Endothelial cell of umbilical vein (primary cell): ENCODE data around the gene TMEM35A. TPM values are rescaled to one million over a fixed set of nuclear protein-coding genes. Genes with fewer than 3 reads are reported as not detected.

ENCODE experiments used
- BruUV-seq: library from RNA; stranded (reverse); fragments of 400-500 nt; replicated peaks from 2 replicates; lab custom pipeline; 2021; lab: Mats Ljungman, UMichigan
- CTCF ChIA-PET: fragments of 300-600, 350-600 bp; sonication (Branson Sonifier 250); formaldehyde crosslinking; loops from one replicate; lab custom pipeline; 2021; ENCODE audit warnings: antibody characterized with exemption, inconsistent platforms; lab: Charles Lee
- POLR2A ChIA-PET: fragments of 300-600, 350-600 bp; sonication (Branson Sonifier 250); formaldehyde crosslinking; loops from one replicate; lab custom pipeline; 2021; ENCODE audit warnings: antibody characterized with exemption, inconsistent platforms; lab: Charles Lee
- DNase-seq: peaks from one replicate; pipeline ENCODE4 v3.0.0-alpha.2; 2011; ENCODE audit warnings: low read depth, low spot score
- FAIRE-seq: peaks from 2 replicates; lab custom pipeline; 2011; peaks lifted over from hg19 to GRCh38; lab: Jason Lieb, UNC
- H2AFZ ChIP-seq: 2 replicates; pipeline ENCODE4 v1.6.0; 2012; ENCODE audit warnings: low read depth, low read length, control low read depth, inconsistent platforms
- H3K27ac ChIP-seq: 2 replicates; pipeline ENCODE4 v1.5.1; 2011; ENCODE audit warnings: low read depth, mild to moderate bottlenecking, control low read depth, low read length, moderate library complexity; ENCODE audit not compliant: insufficient read depth
- H3K27me3 ChIP-seq, 2 experiments: 2 replicates each; pipeline versions ENCODE4 v1.6.0 to v1.6.1; 2011; ENCODE audit warnings: low read length in 2 of 2, mixed read lengths in 1 of 2; ENCODE audit not compliant: control insufficient read depth in 2 of 2, insufficient read depth in 2 of 2
- H3K36me3 ChIP-seq, 2 experiments: 2 replicates in 1 of 2; 3 replicates in 1 of 2; pipeline ENCODE4 v1.5.1; 2011; ENCODE audit warnings: low read length in 2 of 2, mild to moderate bottlenecking in 1 of 2, moderate library complexity in 1 of 2; ENCODE audit not compliant: control insufficient read depth in 2 of 2, insufficient read depth in 2 of 2; ENCODE audit errors: extremely low read depth in 1 of 2
- H3K4me1 ChIP-seq: 3 replicates; pipeline ENCODE4 v1.5.1; 2011; ENCODE audit warnings: mild to moderate bottlenecking, low read length; ENCODE audit not compliant: control insufficient read depth, insufficient read depth; ENCODE audit errors: extremely low read depth
- H3K4me2 ChIP-seq: 2 replicates; pipeline ENCODE4 v1.6.1; 2011; ENCODE audit warnings: low read length, control low read depth, mixed read lengths; ENCODE audit not compliant: insufficient read depth
- H3K4me3 ChIP-seq, 3 experiments: fragments of 200-600 bp in 1 of 3; sonication (generic), shearing (Covaris generic) in 1 of 3; replicated peaks in 1 of 3; 2 replicates each; pipeline ENCODE4 v1.5.1; 2011 to 2016; ENCODE audit warnings: control low read depth in 3 of 3, low read length in 3 of 3, mild to moderate bottlenecking in 2 of 3, inconsistent platforms in 1 of 3, low read depth in 1 of 3, moderate library complexity in 1 of 3; ENCODE audit not compliant: insufficient read depth in 1 of 3
- H3K79me2 ChIP-seq: 2 replicates; pipeline ENCODE4 v1.6.0; 2012; ENCODE audit warnings: low read length, inconsistent platforms; ENCODE audit not compliant: control insufficient read depth, insufficient read depth
- H3K9ac ChIP-seq: replicated peaks from 2 replicates; pipeline ENCODE3; 2011; ENCODE audit warnings: low read length, control low read depth; ENCODE audit not compliant: insufficient read depth; ENCODE audit errors: extremely low read depth
- H3K9me1 ChIP-seq: replicated peaks from 3 replicates; pipeline ENCODE4 v1.6.0; 2011; ENCODE audit warnings: mild to moderate bottlenecking, low read length; ENCODE audit not compliant: control insufficient read depth, insufficient read depth; ENCODE audit errors: extremely low read depth
- H3K9me3 ChIP-seq: replicated peaks from 2 replicates; pipeline ENCODE4 v1.5.1; 2012; ENCODE audit warnings: low read length, inconsistent platforms; ENCODE audit not compliant: control insufficient read depth, insufficient read depth
- H4K20me1 ChIP-seq: replicated peaks from 2 replicates; pipeline ENCODE3; 2011; ENCODE audit warnings: mild to moderate bottlenecking, low read length; ENCODE audit not compliant: control insufficient read depth, insufficient read depth; ENCODE audit errors: extremely low read depth
- EZH2 ChIP-seq: IDR thresholded peaks from 2 replicates; pipeline ENCODE4 v1.6.1; 2012; ENCODE audit warnings: borderline replicate concordance, low read depth, mild to moderate bottlenecking, moderate library complexity, low read length, inconsistent platforms; ENCODE audit not compliant: severe bottlenecking
- FOS ChIP-seq: IDR thresholded peaks from 2 replicates; pipeline ENCODE4 v1.6.1; 2011; ENCODE audit warnings: mild to moderate bottlenecking, low read length, moderate library complexity, borderline replicate concordance; ENCODE audit not compliant: insufficient read depth
- GATA2 ChIP-seq: IDR thresholded peaks from 2 replicates; pipeline ENCODE4 v1.7.0; 2011; ENCODE audit warnings: low read depth, mild to moderate bottlenecking, moderate library complexity, mixed read lengths, low read length; ENCODE audit not compliant: insufficient read length, insufficient read depth
- JUN ChIP-seq: IDR thresholded peaks from 2 replicates; pipeline ENCODE4 v1.6.1; 2011; ENCODE audit warnings: borderline replicate concordance, low read depth; ENCODE audit not compliant: insufficient read length, insufficient read depth
- MYC ChIP-seq: IDR thresholded peaks from one replicate; pipeline ENCODE4 v1.6.1; 2011; ENCODE audit warnings: mild to moderate bottlenecking, low read depth, low read length
- POLR2A ChIP-seq: IDR thresholded peaks from 2 replicates; pipeline ENCODE4 v1.6.1; 2012; ENCODE audit warnings: low read depth, mild to moderate bottlenecking, control low read depth, low read length
- POLR2AphosphoS5 ChIP-seq: IDR thresholded peaks from 2 replicates; pipeline ENCODE4 v1.6.1; 2012; ENCODE audit warnings: low read depth, mild to moderate bottlenecking, control low read depth, low read length, moderate library complexity; ENCODE audit not compliant: insufficient read depth
- dilution Hi-C: fragments of 300-500 bp; cut with MboI; formaldehyde crosslinking; loops from one replicate; pipeline ENCODE4 v1.15.0; 2019; ENCODE audit warnings: low sequenced_read_pairs; ENCODE audit not compliant: extremely low pct_ligation_motif_present
- intact Hi-C: fragments of 100-400 bp; cut with micrococcal nuclease; formaldehyde crosslinking; loops from one replicate; pipeline ENCODE4 v1.10.0; 2022
- polyA plus RNA-seq, 4 experiments: library from polyadenylated mRNA; depleted of rRNA in 3 of 4; stranded (reverse) in 3 of 4; unstranded in 1 of 4; fragments of >200 nt; gene quantifications; 2 replicates each; pipeline versions ENCODE4 v1.2.1 to v1.2.3, GENCODE V29; 2011 to 2012; ENCODE audit warnings: missing spikeins in 1 of 4
- total RNA-seq: library from RNA; stranded (reverse); gene quantifications from 2 replicates; pipeline ENCODE4 v1.2.3, GENCODE V29; 2021
- TF ChIP-seq, protein P1 (sequence below): IDR thresholded peaks from 2 replicates; pipeline ENCODE4 v1.6.1; 2011; ENCODE audit not compliant: insufficient read depth, insufficient read length
- TF ChIP-seq, protein P2 (sequence below), 2 donors: IDR thresholded peaks; 1 replicate in 1 of 2; 2 replicates in 1 of 2; pipeline ENCODE4 v1.5.1; 2011; ENCODE audit warnings: low read length in 2 of 2, mild to moderate bottlenecking in 2 of 2, moderate library complexity in 2 of 2, control low read depth in 1 of 2, inconsistent platforms in 1 of 2, low read depth in 1 of 2; ENCODE audit not compliant: insufficient read depth in 1 of 2; ENCODE audit errors: extremely low read depth in 1 of 2

Gene TMEM35A
- total and polyA plus RNA-seq, 2 donors (not counting 3 experiments of a cell fraction or from before 2014, with no cell fraction given): 6.5 to 11.0 TPM

DNA sequence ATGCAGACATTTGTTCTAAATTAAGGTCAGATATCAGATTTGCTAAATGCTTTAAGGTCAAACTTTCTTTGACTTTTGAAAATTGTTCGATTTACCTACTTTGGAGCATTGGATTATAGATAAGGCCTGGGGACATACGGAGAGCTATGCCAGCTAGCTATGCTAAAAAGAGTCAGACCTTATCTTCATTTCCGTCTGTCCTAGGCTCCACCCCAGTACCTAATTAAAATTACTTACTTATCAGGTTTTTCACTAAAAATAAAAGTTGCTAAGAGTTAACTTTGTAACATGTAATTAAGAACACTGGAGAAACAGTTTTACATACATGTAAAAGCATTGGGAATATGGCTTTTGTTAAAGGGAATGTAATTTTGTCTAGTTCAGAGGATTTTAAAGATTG lies 7.1 kb upstream of the TMEM35A start:
- DNase-seq: no peak
- H3K27me3 ChIP-seq: no peaks in the 10 kb centered on the region
- H3K9me1 ChIP-seq: no peaks in the 10 kb centered on the region
- no peak overlapping the region for H3K9ac ChIP-seq
- no peaks in the 10 kb centered on the region for H3K9me3 ChIP-seq
- no peak overlapping the region for H3K4me2 ChIP-seq
- H3K4me1 ChIP-seq: no peaks in the 10 kb centered on the region
- no TSS peak for BruUV-seq
- H3K79me2 ChIP-seq: no peaks in the 10 kb centered on the region
- H3K4me3 ChIP-seq: no peak overlapping the region
- ChIA-PET POLR2A (no interaction called here), CTCF (no interaction called here)
- H3K36me3 ChIP-seq: no peaks in the 10 kb centered on the region
- no peak overlapping the region for H2AFZ ChIP-seq
- H4K20me1 ChIP-seq: no peaks in the 10 kb centered on the region
- no peak overlapping the region for H3K27ac ChIP-seq
- intact Hi-C loops (no loop called here), dilution Hi-C loops (no loop called here)
- FAIRE-seq: no peak
- TF ChIP-seq GATA2 (no peak), EZH2 (no peak), MYC (no peak), FOS (no peak), POLR2A (no peak), POLR2AphosphoS5 (no peak), JUN (no peak)
- TF ChIP-seq, protein P1, sequence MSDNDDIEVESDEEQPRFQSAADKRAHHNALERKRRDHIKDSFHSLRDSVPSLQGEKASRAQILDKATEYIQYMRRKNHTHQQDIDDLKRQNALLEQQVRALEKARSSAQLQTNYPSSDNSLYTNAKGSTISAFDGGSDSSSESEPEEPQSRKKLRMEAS: no peak
- TF ChIP-seq, protein P2, sequence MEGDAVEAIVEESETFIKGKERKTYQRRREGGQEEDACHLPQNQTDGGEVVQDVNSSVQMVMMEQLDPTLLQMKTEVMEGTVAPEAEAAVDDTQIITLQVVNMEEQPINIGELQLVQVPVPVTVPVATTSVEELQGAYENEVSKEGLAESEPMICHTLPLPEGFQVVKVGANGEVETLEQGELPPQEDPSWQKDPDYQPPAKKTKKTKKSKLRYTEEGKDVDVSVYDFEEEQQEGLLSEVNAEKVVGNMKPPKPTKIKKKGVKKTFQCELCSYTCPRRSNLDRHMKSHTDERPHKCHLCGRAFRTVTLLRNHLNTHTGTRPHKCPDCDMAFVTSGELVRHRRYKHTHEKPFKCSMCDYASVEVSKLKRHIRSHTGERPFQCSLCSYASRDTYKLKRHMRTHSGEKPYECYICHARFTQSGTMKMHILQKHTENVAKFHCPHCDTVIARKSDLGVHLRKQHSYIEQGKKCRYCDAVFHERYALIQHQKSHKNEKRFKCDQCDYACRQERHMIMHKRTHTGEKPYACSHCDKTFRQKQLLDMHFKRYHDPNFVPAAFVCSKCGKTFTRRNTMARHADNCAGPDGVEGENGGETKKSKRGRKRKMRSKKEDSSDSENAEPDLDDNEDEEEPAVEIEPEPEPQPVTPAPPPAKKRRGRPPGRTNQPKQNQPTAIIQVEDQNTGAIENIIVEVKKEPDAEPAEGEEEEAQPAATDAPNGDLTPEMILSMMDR (IDR thresholded peaks at IDR 0.05; ENCODE audit: extremely low read depth in 1 of 2, insufficient read depth in 1 of 2, low read depth in 1 of 2, low read length in 2 of 2): no peak
